HEK293T (cell line): ENCODE data around the gene NME9.

Source experiments
- CTCF ChIA-PET: fragments of 350-600 bp; formaldehyde crosslinking; extraction: SDS; loops from one replicate; lab custom pipeline; 2021; ENCODE audit warnings: antibody characterized with exemption, inconsistent platforms; lab: Yijun Ruan, JAX
- POLR2A ChIA-PET: fragments of 350-600 bp; formaldehyde crosslinking; extraction: SDS; loops from one replicate; lab custom pipeline; 2020; ENCODE audit warnings: antibody characterized with exemption, inconsistent platforms; lab: Yijun Ruan, JAX
- DNase-seq: peaks from one replicate; pipeline ENCODE4 v3.0.0; 2012; ENCODE audit warnings: mixed read lengths; ENCODE audit errors: extremely low spot score
- ARNT ChIP-seq: fragments of 450-650 bp; IDR thresholded peaks from 2 replicates; pipeline ENCODE4 v1.6.1; 2017; ENCODE audit warnings: mild to moderate bottlenecking
- BHLHE40 ChIP-seq: fragments of 450-650 bp; IDR thresholded peaks from 2 replicates; pipeline ENCODE4 v1.6.1; 2016; ENCODE audit warnings: mild to moderate bottlenecking, moderate library complexity, borderline replicate concordance
- CTBP1 ChIP-seq: fragments of 450-650 bp; IDR thresholded peaks from 2 replicates; pipeline ENCODE4 v1.6.1; 2016; ENCODE audit warnings: borderline replicate concordance
- ELF4 ChIP-seq: fragments of 450-650 bp; IDR thresholded peaks from 2 replicates; pipeline ENCODE4 v1.6.1; 2017; ENCODE audit warnings: antibody characterized with exemption
- FOXA1 ChIP-seq: fragments of 450-650 bp; IDR thresholded peaks from 2 replicates; pipeline ENCODE4 v1.6.1; 2016; ENCODE audit warnings: mild to moderate bottlenecking
- FOXK2 ChIP-seq: fragments of 450-650 bp; IDR thresholded peaks from 2 replicates; pipeline ENCODE4 v1.6.1; 2016; ENCODE audit warnings: mild to moderate bottlenecking
- FOXM1 ChIP-seq: fragments of 450-650 bp; IDR thresholded peaks from 2 replicates; pipeline ENCODE4 v1.6.1; 2017; ENCODE audit warnings: mild to moderate bottlenecking, borderline replicate concordance
- HDGF ChIP-seq: fragments of 450-650 bp; IDR thresholded peaks from 2 replicates; pipeline ENCODE4 v1.6.1; 2017; ENCODE audit warnings: antibody characterized with exemption, borderline replicate concordance
- L3MBTL2 ChIP-seq: fragments of 450-650 bp; conservative IDR thresholded peaks from 2 replicates; pipeline ENCODE4 v1.6.1; 2016; ENCODE audit warnings: mild to moderate bottlenecking
- LEF1 ChIP-seq: fragments of 450-650 bp; IDR thresholded peaks from 2 replicates; pipeline ENCODE4 v1.6.1; 2017; ENCODE audit warnings: mild to moderate bottlenecking, borderline replicate concordance
- NFRKB ChIP-seq: fragments of 450-650 bp; IDR thresholded peaks from 2 replicates; pipeline ENCODE4 v1.6.1; 2016; ENCODE audit warnings: mild to moderate bottlenecking, moderate library complexity
- SP1 ChIP-seq: fragments of 450-650 bp; IDR thresholded peaks from 2 replicates; pipeline ENCODE4 v1.6.1; 2017
- SUZ12 ChIP-seq: fragments of 450-650 bp; IDR thresholded peaks from 2 replicates; pipeline ENCODE4 v1.6.1; 2016; ENCODE audit warnings: mild to moderate bottlenecking
- TARDBP ChIP-seq: fragments of 450-650 bp; IDR thresholded peaks from 2 replicates; pipeline ENCODE4 v1.6.1; 2016
- ZNF384 ChIP-seq: fragments of 450-650 bp; IDR thresholded peaks from 2 replicates; pipeline ENCODE4 v1.6.1; 2016
- TF ChIP-seq, protein P1 (sequence below): fragments of 450-650 bp; IDR thresholded peaks from 2 replicates; pipeline ENCODE4 v1.6.1; 2016

The NME9 gene

DNA sequence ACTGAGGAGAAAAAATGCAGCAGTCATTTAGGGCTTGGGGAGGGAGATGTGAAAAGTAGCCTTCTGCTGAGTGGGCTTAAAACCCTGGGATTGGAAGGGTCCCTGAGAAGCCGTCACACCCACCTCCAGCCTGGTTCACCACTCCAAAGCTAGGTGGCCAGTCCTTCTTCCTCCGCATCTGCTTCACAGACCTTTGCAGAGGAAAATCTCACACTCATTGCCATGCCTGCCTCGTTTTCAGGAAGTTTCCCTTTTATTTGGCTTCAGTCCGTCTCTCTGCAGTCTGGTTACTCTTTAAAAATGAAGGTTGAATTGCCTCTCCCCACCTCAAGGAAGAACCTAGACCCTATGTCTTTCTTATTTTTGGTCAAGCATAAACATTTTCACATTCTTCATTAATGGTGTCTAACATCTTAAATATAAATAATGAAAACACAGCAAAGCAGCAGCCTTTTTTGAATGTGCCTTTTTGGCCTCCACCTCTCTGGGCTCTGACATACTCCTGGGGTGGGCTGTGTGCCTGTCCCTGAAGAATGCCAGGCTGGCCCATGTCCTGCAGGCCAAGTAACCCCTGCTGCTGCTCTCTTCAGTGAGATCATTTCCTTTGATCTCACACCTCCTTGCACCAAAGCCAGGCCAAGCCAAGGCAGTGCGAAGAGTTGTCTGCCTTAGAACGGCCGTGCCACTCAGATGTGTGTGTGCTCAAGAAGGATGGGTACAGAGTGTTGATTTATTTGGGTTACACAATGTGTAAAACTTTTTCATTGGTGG lies 29.7 kb upstream of the NME9 start:
- DNase-seq = no peak
- TF ChIP-seq L3MBTL2 = no peak
- ChIA-PET CTCF (no interaction called here), POLR2A (interaction anchor here (1.5 kb wide), 1 partner anchor 10 kb away, joined by 3 read pairs; no protein-coding TSS in a partner anchor)

- CTCF ChIA-PET = no interaction called here
Measured at GRCh38 chr3:138356730-138357405, 27.2 kb upstream of the NME9 start.

DNA sequence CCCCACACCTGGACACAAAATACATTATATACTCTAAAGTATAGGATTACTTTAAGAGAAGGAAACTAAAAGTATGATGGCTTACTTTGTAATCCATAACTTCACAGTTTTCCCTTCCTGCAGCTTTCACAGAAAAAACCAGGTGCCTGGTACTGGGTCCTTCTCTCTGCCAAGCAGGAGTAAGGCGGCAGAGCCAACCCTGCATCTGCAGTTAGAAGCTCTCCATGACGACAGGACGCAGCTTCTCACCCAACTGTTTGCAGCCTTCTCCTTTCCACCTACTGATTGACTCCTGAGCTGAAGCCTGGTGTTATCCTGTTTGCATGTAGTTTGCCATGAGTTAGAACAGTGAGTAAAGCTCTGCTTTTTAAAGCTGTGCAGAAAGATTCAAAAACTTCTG lies 25.4 kb upstream of the NME9 start:
- CTCF ChIA-PET = no interaction called here
- TF ChIP-seq LEF1 (no peak), TARDBP (no peak), ARNT (no peak), SP1 (no peak), HDGF (no peak)
- DNase-seq = no peak
- POLR2A ChIA-PET = no interaction called here

More at GRCh38 chr3:138356730-138357405, 27.2 kb upstream of the NME9 start:
- TF ChIP-seq CTBP1 = no peak
- no peak for TF ChIP-seq LEF1
- no peak for TF ChIP-seq ARNT
- TF ChIP-seq TARDBP = no peak
- no peak for DNase-seq
- POLR2A ChIA-PET = no interaction called here

GRCh38 chr3:138354376-138354775 lies 24.7 kb upstream of the NME9 start:
- no peak for DNase-seq
- TF ChIP-seq FOXA1 (no peak), FOXK2 (no peak), SP1 (no peak), ELF4 (no peak), HDGF (no peak), FOXM1 (no peak), LEF1 (no peak), BHLHE40 (no peak), CTBP1 (no peak), ZNF384 (no peak), SUZ12 (no peak), ARNT (no peak), L3MBTL2 (no peak), NFRKB (no peak), TARDBP (no peak)
- TF ChIP-seq, protein P1, sequence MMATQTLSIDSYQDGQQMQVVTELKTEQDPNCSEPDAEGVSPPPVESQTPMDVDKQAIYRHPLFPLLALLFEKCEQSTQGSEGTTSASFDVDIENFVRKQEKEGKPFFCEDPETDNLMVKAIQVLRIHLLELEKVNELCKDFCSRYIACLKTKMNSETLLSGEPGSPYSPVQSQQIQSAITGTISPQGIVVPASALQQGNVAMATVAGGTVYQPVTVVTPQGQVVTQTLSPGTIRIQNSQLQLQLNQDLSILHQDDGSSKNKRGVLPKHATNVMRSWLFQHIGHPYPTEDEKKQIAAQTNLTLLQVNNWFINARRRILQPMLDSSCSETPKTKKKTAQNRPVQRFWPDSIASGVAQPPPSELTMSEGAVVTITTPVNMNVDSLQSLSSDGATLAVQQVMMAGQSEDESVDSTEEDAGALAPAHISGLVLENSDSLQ = no peak
- ChIA-PET CTCF (no interaction called here), POLR2A (no interaction called here)

- ChIA-PET POLR2A (no interaction called here), CTCF (no interaction called here)
- TF ChIP-seq, protein P1 = no peak
- TF ChIP-seq ARNT = no peak
- no peak for TF ChIP-seq SUZ12
- TF ChIP-seq ELF4 = no peak
- TF ChIP-seq TARDBP = no peak
- no peak for TF ChIP-seq ZNF384
- no peak for TF ChIP-seq BHLHE40
- TF ChIP-seq LEF1 = no peak
- no peak for TF ChIP-seq HDGF
- TF ChIP-seq CTBP1 = no peak
- TF ChIP-seq FOXM1 = no peak
- DNase-seq = no peak
Measured at GRCh38 chr3:138351916-138352550, 22.4 kb upstream of the NME9 start.

DNA sequence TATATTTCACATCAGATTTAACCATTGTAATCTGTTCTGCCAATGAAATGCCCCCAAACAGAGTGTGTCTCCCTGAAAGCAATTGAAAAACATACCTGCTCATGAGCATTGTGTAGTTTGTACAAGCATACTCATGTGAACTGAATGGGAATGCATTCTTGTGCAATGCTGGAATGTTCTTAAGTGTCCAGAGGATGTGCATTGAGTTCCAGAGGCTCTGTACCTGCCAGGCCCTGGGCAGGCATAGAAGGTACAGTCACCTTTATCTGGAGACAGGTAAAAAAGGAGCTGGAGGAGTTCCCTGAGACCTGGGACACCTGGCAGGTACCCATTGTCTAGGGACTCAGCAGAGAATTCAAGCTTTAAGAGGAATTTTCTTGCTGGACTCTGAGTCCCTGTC lies 21.5 kb upstream of the NME9 start:
- no peak for DNase-seq
- TF ChIP-seq LEF1 (no peak), L3MBTL2 (no peak), SP1 (no peak), NFRKB (no peak), TARDBP (no peak), CTBP1 (no peak), FOXA1 (no peak), FOXM1 (no peak), SUZ12 (no peak), ZNF384 (no peak), BHLHE40 (no peak), ARNT (no peak)
- CTCF ChIA-PET = no interaction called here
- POLR2A ChIA-PET = no interaction called here
